ENCODE measurements around the gene TAF1C.

- TF ChIP-seq EZH2 (IDR thresholded peaks at IDR 0.05; ENCODE audit: borderline replicate concordance, low read length) = no peak
- TF ChIP-seq, protein P1, sequence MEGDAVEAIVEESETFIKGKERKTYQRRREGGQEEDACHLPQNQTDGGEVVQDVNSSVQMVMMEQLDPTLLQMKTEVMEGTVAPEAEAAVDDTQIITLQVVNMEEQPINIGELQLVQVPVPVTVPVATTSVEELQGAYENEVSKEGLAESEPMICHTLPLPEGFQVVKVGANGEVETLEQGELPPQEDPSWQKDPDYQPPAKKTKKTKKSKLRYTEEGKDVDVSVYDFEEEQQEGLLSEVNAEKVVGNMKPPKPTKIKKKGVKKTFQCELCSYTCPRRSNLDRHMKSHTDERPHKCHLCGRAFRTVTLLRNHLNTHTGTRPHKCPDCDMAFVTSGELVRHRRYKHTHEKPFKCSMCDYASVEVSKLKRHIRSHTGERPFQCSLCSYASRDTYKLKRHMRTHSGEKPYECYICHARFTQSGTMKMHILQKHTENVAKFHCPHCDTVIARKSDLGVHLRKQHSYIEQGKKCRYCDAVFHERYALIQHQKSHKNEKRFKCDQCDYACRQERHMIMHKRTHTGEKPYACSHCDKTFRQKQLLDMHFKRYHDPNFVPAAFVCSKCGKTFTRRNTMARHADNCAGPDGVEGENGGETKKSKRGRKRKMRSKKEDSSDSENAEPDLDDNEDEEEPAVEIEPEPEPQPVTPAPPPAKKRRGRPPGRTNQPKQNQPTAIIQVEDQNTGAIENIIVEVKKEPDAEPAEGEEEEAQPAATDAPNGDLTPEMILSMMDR (conservative IDR thresholded peaks at IDR 0.05 in 1 of 2, IDR thresholded peaks at IDR 0.05 in 1 of 2; ENCODE audit: extremely low read depth in 1 of 2, insufficient read depth in 1 of 2, low read depth in 1 of 2, low read length in 2 of 2) = no peak
Observed at GRCh38 chr16:84178892-84179611, 7.8 kb downstream of the TAF1C start.
